Measurements from ENCODE around the gene PRKN.

PRKN gene

DNA sequence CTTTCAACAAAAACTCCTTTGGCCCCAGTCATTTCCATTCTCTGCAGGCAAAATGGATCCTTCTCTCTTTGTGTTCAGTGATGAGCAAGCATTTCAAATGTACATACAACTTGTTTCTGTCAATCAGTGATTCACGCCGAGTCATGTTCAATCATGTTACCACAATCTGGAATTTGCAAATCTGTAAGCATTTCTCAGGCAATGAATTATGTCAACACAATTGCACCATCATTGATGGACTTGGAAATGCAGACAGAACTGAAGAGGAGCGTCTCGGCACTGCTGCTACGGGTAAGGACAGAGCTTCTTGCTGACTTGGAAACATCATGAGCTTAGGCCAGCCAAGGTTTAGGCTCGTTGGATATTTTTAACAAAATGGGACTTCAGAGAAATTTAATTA is 1320.9 kb downstream of the PRKN start:
- Histone ChIP-seq H2BK120ac (ENCODE audit: low read depth, low read length) (no peak overlapping the region), H3K4me2 (ENCODE audit: low read length, poor library complexity, severe bottlenecking) (no peak overlapping the region), H3K4me3 (ENCODE audit: insufficient read depth in 1 of 2, low read depth in 1 of 2, low read length in 2 of 2) (no peak overlapping the region), H2AK5ac (ENCODE audit: low read length, severe bottlenecking) (no peak overlapping the region), H2BK15ac (ENCODE audit: low read depth, poor library complexity, severe bottlenecking) (no peak overlapping the region), H3K4ac (ENCODE audit: low read depth in 1 of 2, low read length in 2 of 2) (no peak overlapping the region), H3K18ac (ENCODE audit: low read depth in 1 of 2, low read length in 2 of 2) (no peak overlapping the region), H2BK5ac (ENCODE audit: low read depth, low read length, poor library complexity, severe bottlenecking) (no peak overlapping the region), H3K79me1 (replicated peaks; ENCODE audit: low read length, poor library complexity, severe bottlenecking) (no peaks in the 10 kb centered on the region), H4K8ac (ENCODE audit: low read length) (no peak overlapping the region), H3K9ac (ENCODE audit: low read length) (no peak overlapping the region), H2BK12ac (ENCODE audit: low read length in 2 of 2) (no peak overlapping the region), H2AFZ (ENCODE audit: low read depth, low read length) (no peak overlapping the region), H3K23ac (ENCODE audit: low read length in 2 of 2) (no peak overlapping the region), H4K91ac (ENCODE audit: low read length) (no peak overlapping the region), H3K27ac (ENCODE audit: low read length, poor library complexity, severe bottlenecking) (no peak overlapping the region), H3K4me1 (ENCODE audit: control insufficient read depth, insufficient read depth, low read depth, low read length) (peaks cover 2% of the 10 kb centered on the region), H3K9me3 (ENCODE audit: control insufficient read depth, low read length) (peaks cover 14% of the 10 kb centered on the region), H3K27me3 (ENCODE audit: control insufficient read depth in 1 of 2, insufficient read depth in 1 of 2, low read length in 2 of 2) (peaks cover 0 to 7% of the 10 kb centered on the region in 2 experiments), H3K14ac (ENCODE audit: low read length in 2 of 2) (no peak overlapping the region), H3K36me3 (ENCODE audit: control insufficient read depth in 1 of 2, insufficient read depth in 2 of 2, low read depth in 1 of 2, low read length in 2 of 2) (no peaks in the 10 kb centered on the region)
- DNase-seq: peak; percentile 76
- WGBS: 26% methylated on average over 5 of the region's 6 CpGs

DNA sequence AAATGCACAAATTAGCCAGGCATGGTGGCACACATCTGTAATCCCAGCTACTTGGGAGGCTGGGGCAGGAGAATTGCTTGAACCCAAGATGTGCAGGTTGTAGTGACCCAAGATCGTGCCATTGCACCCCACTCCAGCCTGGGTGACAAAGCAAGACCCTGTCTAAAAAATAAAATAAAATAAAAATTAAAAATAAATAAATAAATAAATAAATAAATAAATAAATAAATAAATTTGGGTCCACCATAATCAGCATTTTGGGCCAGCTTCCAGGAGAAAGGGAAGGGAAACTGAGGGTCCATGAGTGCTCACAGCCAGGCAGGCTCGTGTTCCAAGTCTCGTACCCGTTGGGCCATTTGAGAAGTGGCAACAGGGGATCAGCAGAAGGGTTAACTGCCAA is 1322.1 kb downstream of the PRKN start:
- Histone ChIP-seq H4K8ac (ENCODE audit: low read length) (no peak overlapping the region), H3K27ac (ENCODE audit: low read length, poor library complexity, severe bottlenecking) (no peak overlapping the region), H4K91ac (ENCODE audit: low read length) (no peak overlapping the region), H3K4me1 (ENCODE audit: control insufficient read depth, insufficient read depth, low read depth, low read length) (peaks cover 2% of the 10 kb centered on the region), H3K79me1 (replicated peaks; ENCODE audit: low read length, poor library complexity, severe bottlenecking) (no peaks in the 10 kb centered on the region), H3K4me2 (ENCODE audit: low read length, poor library complexity, severe bottlenecking) (no peak overlapping the region), H3K27me3 (ENCODE audit: control insufficient read depth in 1 of 2, insufficient read depth in 1 of 2, low read length in 2 of 2) (peaks cover 0 to 7% of the 10 kb centered on the region in 2 experiments), H2BK15ac (ENCODE audit: low read depth, poor library complexity, severe bottlenecking) (no peak overlapping the region), H3K4me3 (ENCODE audit: insufficient read depth in 1 of 2, low read depth in 1 of 2, low read length in 2 of 2) (no peak overlapping the region), H3K36me3 (ENCODE audit: control insufficient read depth in 1 of 2, insufficient read depth in 2 of 2, low read depth in 1 of 2, low read length in 2 of 2) (no peaks in the 10 kb centered on the region), H2BK120ac (ENCODE audit: low read depth, low read length) (no peak overlapping the region), H3K14ac (ENCODE audit: low read length in 2 of 2) (no peak overlapping the region), H2BK12ac (ENCODE audit: low read length in 2 of 2) (no peak overlapping the region), H3K18ac (ENCODE audit: low read depth in 1 of 2, low read length in 2 of 2) (no peak overlapping the region), H3K9ac (ENCODE audit: low read length) (no peak overlapping the region), H2AFZ (ENCODE audit: low read depth, low read length) (no peak overlapping the region), H2BK5ac (ENCODE audit: low read depth, low read length, poor library complexity, severe bottlenecking) (no peak overlapping the region), H3K23ac (ENCODE audit: low read length in 2 of 2) (no peak overlapping the region), H2AK5ac (ENCODE audit: low read length, severe bottlenecking) (no peak overlapping the region), H3K9me3 (ENCODE audit: control insufficient read depth, low read length) (peaks cover 10% of the 10 kb centered on the region), H3K4ac (ENCODE audit: low read depth in 1 of 2, low read length in 2 of 2) (no peak overlapping the region)
- 100% methylated on average over 3 of the region's 4 CpGs for WGBS
- no peak for DNase-seq

DNA sequence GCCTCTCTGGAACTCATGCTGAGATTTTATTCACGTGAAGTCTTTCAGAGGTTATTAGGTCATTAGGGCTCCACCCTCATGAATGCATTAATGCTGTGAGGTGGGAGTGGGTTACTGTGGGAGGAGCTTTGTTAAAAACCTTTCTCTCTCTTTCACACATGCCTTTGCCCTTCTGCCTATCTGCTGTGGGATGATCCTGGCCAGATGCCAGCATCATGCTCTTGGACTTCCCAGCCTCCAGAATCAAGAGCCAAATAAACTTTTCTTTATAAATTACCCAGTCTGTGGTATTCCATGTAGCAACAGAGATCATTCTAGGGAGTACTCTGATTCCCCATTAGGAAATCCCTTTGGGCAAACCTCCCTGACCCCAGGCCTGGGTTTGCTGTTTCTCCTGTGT is 1323.8 kb downstream of the PRKN start:
- no peak for DNase-seq
- Histone ChIP-seq H2BK120ac (ENCODE audit: low read depth, low read length) (no peak overlapping the region), H3K4me3 (ENCODE audit: insufficient read depth in 1 of 2, low read depth in 1 of 2, low read length in 2 of 2) (no peak overlapping the region), H3K4ac (ENCODE audit: low read depth in 1 of 2, low read length in 2 of 2) (no peak overlapping the region), H3K23ac (ENCODE audit: low read length in 2 of 2) (no peak overlapping the region), H2BK5ac (ENCODE audit: low read depth, low read length, poor library complexity, severe bottlenecking) (no peak overlapping the region), H4K8ac (ENCODE audit: low read length) (no peak overlapping the region), H2AK5ac (ENCODE audit: low read length, severe bottlenecking) (no peak overlapping the region), H4K91ac (ENCODE audit: low read length) (no peak overlapping the region), H3K14ac (ENCODE audit: low read length in 2 of 2) (no peak overlapping the region), H3K9ac (ENCODE audit: low read length) (no peak overlapping the region), H3K18ac (ENCODE audit: low read depth in 1 of 2, low read length in 2 of 2) (no peak overlapping the region), H2AFZ (ENCODE audit: low read depth, low read length) (no peak overlapping the region), H3K79me1 (replicated peaks; ENCODE audit: low read length, poor library complexity, severe bottlenecking) (no peaks in the 10 kb centered on the region), H2BK12ac (ENCODE audit: low read length in 2 of 2) (no peak overlapping the region), H3K27ac (ENCODE audit: low read length, poor library complexity, severe bottlenecking) (no peak overlapping the region), H3K4me2 (ENCODE audit: low read length, poor library complexity, severe bottlenecking) (no peak overlapping the region), H3K9me3 (ENCODE audit: control insufficient read depth, low read length) (peaks cover 10% of the 10 kb centered on the region), H3K27me3 (ENCODE audit: control insufficient read depth in 1 of 2, insufficient read depth in 1 of 2, low read length in 2 of 2) (peaks cover 0 to 7% of the 10 kb centered on the region in 2 experiments), H3K36me3 (ENCODE audit: control insufficient read depth in 1 of 2, insufficient read depth in 2 of 2, low read depth in 1 of 2, low read length in 2 of 2) (no peaks in the 10 kb centered on the region), H3K4me1 (ENCODE audit: control insufficient read depth, insufficient read depth, low read depth, low read length) (peaks cover 2% of the 10 kb centered on the region), H2BK15ac (ENCODE audit: low read depth, poor library complexity, severe bottlenecking) (no peak overlapping the region)
- WGBS: 89% methylated on average over 1 of the region's 1 CpG

DNA sequence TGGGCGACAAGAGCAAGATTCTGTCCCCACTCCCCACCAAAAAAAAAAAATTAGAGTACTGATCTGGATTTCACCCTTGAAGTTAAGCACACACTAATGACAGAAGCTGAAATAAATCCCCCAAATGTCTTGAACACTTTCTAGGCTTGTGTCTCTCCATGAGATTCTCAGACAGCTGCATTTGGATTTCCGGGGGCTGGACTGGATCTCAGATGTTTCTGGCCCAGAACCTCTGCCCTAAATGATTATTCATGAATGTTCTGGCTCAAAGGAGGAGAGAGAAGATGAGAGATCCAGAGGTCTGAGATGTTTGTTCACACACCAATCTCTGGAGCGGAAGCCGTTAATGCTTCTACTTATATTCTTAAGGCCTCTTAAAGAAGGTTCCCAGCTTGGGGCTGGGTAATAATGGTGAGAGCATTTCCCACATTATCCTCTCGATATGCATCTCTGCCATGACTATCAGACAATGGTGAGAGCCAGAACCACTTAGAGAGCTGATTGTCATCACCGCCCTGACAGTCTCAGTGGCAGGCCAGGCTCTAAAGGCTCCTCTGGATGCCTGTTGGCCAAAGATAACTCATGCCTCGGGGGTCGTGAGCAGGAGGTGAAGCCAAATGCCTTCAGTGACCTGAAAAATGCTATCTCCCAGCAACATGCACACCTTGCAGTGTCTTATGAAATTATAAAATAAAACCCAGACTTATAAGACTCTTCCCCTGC is 1325.8 kb downstream of the PRKN start:
- H2AK5ac ChIP-seq (ENCODE audit: low read length, severe bottlenecking): no peak overlapping the region
- no peak overlapping the region for H2BK5ac ChIP-seq (ENCODE audit: low read depth, low read length, poor library complexity, severe bottlenecking)
- H4K91ac ChIP-seq (ENCODE audit: low read length): no peak overlapping the region
- no peaks in the 10 kb centered on the region for H3K36me3 ChIP-seq (ENCODE audit: control insufficient read depth in 1 of 2, insufficient read depth in 2 of 2, low read depth in 1 of 2, low read length in 2 of 2)
- no peak overlapping the region for H2AFZ ChIP-seq (ENCODE audit: low read depth, low read length)
- H3K27me3 ChIP-seq (ENCODE audit: control insufficient read depth in 1 of 2, insufficient read depth in 1 of 2, low read length in 2 of 2): peaks cover 0 to 19% of the 10 kb centered on the region in 2 experiments
- H3K4ac ChIP-seq (ENCODE audit: low read depth in 1 of 2, low read length in 2 of 2): no peak overlapping the region
- H3K4me1 ChIP-seq (ENCODE audit: control insufficient read depth, insufficient read depth, low read depth, low read length): no peaks in the 10 kb centered on the region
- no peak overlapping the region for H2BK12ac ChIP-seq (ENCODE audit: low read length in 2 of 2)
- H3K23ac ChIP-seq (ENCODE audit: low read length in 2 of 2): no peak overlapping the region
- H3K4me3 ChIP-seq (ENCODE audit: insufficient read depth in 1 of 2, low read depth in 1 of 2, low read length in 2 of 2): no peak overlapping the region
- H4K8ac ChIP-seq (ENCODE audit: low read length): no peak overlapping the region
- no peak overlapping the region for H3K27ac ChIP-seq (ENCODE audit: low read length, poor library complexity, severe bottlenecking)
- peaks cover 10% of the 10 kb centered on the region for H3K9me3 ChIP-seq (ENCODE audit: control insufficient read depth, low read length)
- no peak overlapping the region for H3K9ac ChIP-seq (ENCODE audit: low read length)
- no peak overlapping the region for H3K14ac ChIP-seq (ENCODE audit: low read length in 2 of 2)
- H3K18ac ChIP-seq (ENCODE audit: low read depth in 1 of 2, low read length in 2 of 2): no peak overlapping the region
- no peak for DNase-seq
- no peak overlapping the region for H3K4me2 ChIP-seq (ENCODE audit: low read length, poor library complexity, severe bottlenecking)
- no peaks in the 10 kb centered on the region for H3K79me1 ChIP-seq (replicated peaks; ENCODE audit: low read length, poor library complexity, severe bottlenecking)
- H2BK15ac ChIP-seq (ENCODE audit: low read depth, poor library complexity, severe bottlenecking): no peak overlapping the region
- H2BK120ac ChIP-seq (ENCODE audit: low read depth, low read length): no peak overlapping the region
- 88% methylated on average over 8 of the region's 8 CpGs for WGBS
